Cerebellar nuclear complex (tissue), 1 donor: ENCODE data around the gene FAM149A.

ENCODE experiments used
- DNase-seq, 2 experiments: peaks; one replicate each; lab custom pipeline; 2025; lab: John Stamatoyannopoulos, UW

FAM149A gene

DNA sequence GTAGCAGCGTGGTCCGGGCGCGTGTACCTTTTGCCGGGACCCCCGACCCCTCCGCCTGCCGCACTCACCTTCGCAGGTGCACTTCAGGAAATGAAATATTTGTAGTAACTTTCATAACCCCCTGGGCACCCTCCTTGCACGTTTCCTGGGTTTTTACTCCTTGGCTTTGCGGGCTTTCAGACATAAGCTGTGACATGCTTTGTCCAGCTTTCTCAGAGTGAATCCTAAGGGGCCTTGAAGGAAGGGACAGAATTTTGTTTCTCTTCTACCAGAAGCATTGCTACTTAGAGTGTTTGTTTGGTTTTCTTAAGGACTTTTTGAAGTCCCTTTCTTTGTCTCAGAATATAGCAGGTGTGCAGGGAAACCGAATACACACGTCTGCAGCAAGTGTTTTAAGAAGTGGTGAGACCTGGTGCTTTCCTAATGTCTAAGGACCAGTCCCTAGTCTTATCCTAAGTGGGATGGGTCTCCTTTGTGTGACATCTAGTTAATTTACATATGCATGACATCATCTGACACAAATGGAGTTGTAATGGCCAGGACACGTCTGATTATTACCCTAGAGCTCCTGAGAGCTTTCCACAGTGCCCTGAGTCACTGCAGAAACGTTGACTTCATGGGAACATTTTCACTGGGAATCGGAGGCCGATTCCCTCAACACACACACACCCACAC, 1.3 kb downstream of the FAM149A start:
- no peak for DNase-seq

DNA sequence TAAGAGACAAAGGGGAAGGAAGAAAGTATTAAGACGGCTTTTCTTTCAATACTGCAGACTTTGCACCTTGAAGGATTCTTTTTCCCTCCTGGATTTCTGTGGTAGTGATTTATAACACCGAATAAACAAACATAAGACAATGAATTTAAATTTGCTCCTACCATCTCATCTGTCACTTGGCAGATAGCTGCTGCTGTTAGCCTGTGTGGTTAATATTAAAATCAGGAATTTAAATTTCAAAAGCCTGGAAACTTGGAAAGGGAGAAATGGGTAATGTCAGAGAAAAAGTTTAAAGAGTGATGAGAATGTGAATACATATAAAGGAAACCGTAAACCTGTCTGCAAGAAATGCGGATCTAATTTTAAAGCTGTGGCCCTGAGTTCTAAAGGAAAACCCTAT, 3.4 kb downstream of the FAM149A start:
- no peak for DNase-seq

GRCh38 chr4:186108391-186108790, 3.9 kb downstream of the FAM149A start:
- DNase-seq, result no peak

DNA sequence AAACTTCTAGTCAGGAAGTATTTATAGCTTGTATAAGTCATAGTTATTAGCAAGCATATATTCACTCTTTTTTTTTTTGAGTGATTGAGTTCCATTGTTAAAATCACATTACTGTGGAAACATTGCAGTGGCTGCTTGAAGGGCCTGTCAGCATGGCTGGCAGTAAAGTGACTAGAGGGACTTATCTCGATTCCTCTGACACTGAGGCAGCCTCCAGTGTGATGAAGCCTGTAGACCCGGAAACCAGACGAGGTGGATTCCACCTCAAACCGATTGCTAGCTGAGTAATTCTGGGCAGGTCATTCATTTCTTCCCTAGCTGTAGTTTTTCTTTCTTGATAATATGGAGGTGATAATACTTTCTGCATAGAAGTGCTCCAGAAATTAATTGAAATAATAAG, 4.7 kb downstream of the FAM149A start:
- no peak for DNase-seq

DNA sequence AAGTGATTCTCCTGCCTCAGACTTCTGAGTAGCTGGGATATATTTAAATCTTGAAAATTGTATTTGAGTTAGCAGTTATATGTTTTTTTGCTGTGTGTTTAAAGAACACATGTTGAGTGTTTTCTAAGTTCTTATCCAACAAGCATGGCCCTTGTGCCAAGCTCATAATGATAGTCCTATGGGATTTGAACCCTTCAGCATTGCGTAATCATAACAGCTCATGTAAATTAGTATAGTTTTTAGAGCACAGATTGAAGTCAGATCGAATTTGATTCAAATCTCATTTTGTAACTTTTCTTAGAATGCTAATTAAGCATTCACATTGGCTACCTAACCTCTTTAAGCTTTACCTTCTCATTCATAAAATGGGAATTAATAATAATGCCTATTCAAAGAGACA, 12.2 kb downstream of the FAM149A start:
- no peak for DNase-seq

GRCh38 chr4:186118582-186118981, 14.1 kb downstream of the FAM149A start:
- no peak for DNase-seq

- no peak for DNase-seq
These were observed 16.6 kb downstream of the FAM149A start for GRCh38 chr4:186121057-186121456.

DNA sequence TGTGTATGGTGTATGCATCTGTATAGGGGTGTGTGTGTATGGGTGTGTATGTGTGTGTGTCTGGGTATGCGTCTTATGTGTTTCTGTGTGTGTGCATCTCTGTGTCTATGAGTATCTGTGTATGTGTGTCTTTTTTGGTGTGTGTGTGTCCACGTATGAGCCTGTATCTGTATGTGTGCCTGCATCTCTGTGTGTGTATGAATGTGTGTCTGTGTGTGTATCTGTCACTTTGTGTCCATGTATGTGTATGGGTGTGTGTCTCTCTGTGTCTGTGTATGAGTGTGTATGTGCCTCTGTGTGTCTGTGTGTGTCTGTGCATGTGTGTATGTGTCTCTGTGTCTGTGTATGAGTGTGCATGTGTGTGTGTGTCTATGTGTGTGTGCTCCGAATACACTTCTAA, 24.3 kb downstream of the FAM149A start:
- no peak for DNase-seq

GRCh38 chr4:186131935-186132334, 27.4 kb downstream of the FAM149A start:
- no peak for DNase-seq

- DNase-seq, result no peak
These were observed 28.2 kb downstream of the FAM149A start for GRCh38 chr4:186132577-186133242.

GRCh38 chr4:186134257-186134656, 29.8 kb downstream of the FAM149A start:
- no peak for DNase-seq

DNA sequence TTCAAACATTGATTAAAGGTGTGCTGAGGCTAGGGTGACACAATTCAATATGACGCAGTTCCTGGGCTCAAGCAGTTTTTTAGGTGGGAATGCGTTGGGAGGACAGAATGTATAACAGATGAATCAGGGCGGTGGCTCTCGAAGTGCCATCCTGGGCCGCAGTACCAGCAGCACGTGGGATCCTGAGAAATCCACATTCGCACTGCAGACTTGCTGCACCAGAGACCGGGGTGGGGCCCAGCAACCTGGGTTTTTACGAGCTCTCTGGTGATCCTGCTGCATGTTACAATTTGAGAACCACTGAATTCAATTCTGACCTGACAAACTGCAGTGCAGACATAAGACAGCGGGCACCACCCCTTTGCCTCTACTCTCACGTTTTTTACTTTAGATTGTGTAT, 30.4 kb downstream of the FAM149A start:
- DNase-seq, result no peak

- DNase-seq, result no peak
These were observed 32.8 kb downstream of the FAM149A start for GRCh38 chr4:186137196-186137794.

DNA sequence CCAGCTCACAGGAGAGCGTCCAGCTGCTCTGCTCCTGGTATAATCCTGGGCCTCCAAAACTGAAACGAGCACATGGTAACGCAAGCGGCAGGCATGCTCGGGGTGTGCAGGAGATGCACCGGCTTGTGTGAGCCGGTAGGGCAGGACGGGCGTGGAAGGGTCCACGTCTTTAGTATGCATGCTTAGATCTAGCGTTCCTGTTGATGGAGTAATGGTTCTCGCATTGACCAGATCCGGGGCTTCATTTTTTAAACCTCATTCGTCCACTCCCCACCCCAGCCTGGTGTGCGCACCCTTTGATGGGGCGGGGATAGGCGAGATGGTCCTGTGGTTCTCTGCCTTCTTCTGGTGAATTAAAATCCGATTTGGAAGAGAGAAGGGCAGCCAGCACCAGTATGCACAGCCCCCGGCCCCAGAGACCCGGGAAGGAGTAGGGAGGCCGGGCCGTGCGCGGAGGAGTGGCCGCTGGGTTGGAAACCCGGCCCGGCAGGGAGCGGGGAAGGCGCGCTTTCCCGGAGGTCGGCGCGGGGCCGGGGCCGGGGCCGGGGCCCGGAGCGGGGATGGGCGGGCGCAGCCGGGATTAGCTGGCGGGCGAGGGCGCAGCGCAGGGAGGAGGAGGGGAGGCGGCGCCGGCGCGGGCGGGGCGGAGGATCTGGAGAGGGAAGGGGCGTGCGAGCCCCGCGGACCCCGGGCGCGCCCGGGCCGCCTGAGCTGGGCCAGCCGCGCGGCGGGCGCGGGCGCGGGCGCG, 39.9 kb downstream of the FAM149A start:
- DNase-seq, result peak in 1 of 2 experiments; percentile 7

DNA sequence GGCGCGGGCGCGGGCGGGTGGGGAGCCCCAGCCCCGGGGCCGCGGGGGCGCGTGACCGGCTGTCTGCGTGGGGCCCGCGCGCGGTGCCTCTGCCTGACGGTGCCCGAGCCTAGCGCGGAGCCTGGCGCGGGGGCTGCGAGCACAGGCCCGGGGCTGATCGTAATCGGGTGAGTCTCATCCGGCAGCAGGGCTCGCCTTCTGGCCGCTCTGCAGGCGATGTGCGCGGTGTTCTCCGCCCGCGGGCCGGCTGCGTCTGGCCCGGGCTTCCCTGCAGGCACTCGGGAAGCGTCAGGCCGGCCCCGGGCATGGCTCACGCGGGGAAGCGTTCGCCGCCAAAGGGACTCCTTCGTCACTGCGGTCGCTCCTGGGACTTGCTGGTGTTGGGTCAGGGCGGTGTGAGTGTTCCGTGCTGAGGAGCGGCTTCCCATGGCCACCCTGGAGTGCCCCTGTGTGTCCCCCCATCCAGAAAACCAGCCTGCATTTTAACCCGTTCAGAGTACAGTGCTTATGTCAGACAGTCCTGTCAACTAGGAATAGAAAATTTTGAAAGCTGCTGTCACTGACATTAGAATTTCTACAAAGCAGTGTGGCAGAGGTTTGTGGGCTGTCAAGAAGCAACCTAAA, 40.6 kb downstream of the FAM149A start:
- peak in 1 of 2 experiments; percentile 19 for DNase-seq

DNA sequence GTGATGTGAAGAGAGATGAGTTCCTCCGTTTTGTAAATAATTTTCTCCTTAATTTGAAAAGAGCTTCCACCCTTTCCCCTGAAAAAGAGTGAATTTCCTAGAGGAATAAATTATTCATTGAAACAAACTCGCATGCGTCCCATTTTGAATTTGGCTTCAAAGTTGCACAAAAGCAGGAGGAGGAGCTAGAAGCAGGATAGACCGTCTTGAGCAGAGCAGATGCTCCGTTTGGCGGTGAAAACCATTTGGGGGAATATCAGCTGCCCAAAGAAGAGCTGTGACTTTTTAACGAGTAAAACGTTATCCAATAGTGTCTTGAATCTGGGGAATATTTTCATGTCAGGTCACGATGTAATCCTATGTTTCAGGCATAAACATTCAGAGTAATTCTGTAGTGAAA, 42.0 kb downstream of the FAM149A start:
- no peak for DNase-seq

GRCh38 chr4:186148336-186148975, 44.0 kb downstream of the FAM149A start:
- no peak for DNase-seq

DNA sequence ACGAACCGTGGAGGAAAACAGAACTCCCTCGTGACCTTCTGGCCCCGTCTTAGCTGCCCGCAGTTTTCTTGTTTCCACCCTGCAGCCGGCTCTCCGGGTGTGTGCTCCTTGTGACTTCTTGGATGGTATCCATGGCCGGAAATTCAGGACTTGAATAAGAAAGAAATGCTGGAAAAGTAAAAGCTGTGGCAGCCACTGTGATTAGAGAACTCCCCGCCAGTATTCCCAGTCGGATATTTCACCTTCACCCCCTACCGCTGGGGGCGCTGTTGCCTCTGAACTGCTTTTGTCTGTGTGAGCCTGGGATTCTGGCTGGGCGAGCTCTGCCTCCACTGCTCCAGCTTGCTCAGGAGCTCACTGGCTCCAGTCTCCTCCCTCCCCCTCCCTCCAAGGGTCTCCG, 45.4 kb downstream of the FAM149A start:
- DNase-seq, result no peak

DNA sequence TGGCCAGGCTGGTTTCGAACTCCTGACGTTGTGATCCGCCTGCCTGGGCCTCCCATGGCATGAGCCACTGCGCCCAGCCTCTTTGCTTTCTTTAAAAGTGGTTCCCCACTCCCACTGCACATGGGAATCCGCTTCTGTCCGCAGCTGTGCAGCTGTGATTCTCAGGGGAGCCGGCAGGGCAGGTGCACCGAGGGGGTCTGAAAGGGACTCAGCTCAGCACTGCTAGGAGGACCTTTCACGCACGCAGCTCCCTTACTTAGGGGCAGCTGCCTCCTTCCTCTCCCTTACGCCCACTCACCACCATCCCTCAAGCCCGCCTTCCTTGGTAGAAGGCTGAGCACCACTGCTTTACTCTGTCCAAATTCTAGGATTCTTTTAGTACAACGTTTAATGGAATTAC, 46.4 kb downstream of the FAM149A start:
- DNase-seq, result no peak

- DNase-seq, result no peak
These were observed 47.0 kb downstream of the FAM149A start for GRCh38 chr4:186151499-186151898.

DNA sequence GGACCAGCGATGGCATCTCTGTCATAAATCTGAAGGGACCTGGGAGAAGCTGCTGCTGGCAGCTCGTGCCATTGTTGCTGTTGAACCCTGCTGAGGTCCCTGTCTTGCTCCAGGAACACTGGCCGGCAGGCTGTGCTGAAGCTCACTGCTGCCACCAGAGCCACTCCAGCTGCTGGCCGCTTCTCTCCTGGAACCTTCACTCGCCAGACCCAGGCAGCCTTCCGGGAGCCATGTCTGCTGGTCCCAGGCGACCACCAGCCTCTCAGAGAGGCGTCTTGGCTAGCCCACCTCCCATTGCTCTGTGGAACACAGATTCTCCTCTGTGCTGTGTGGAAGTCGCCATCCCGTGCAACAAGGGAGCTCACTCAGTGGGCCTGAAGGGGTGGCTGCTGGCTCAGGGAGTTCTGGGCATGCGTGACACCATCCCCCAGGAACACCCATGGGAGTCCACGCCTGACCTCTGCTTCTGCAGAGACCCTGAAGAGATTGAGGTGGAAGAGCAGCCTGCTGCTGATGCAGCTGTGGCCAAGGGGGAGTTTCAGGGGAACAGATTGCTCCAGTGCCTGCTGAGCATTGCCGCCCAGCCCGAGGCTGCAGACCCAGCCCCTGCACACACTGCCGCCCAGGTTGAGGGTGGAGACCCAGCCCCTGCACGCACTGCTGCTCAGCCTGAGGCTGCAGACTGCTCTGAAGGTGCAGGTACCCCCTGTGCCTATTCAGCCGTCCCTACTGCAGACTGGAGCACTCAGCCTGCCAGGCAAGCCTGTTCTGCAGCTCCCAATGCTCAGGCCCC, 53.7 kb downstream of the FAM149A start:
- no peak for DNase-seq
